ENCODE measurements around the gene FBXL17.

Gene FBXL17

DNA sequence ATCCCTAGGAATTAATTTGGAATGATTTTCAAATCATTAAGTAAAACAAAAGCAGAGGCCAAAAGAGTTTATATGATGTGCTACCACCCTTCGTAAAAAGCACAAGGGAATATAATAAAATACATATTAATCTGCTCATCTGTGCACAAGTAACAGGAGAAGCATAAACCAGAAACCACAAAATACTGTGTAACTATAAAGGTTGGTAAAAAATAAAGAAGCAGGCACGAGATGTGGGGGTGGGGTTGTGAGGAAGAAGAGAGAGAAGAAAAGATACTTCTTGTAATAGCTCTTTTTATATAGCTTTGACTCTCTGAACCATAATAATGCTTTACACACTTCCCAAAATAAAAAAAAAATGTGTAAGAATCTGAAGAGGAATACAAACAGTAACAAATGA lies 496.3 kb downstream of the FBXL17 start:
- no peak for DNase-seq

DNA sequence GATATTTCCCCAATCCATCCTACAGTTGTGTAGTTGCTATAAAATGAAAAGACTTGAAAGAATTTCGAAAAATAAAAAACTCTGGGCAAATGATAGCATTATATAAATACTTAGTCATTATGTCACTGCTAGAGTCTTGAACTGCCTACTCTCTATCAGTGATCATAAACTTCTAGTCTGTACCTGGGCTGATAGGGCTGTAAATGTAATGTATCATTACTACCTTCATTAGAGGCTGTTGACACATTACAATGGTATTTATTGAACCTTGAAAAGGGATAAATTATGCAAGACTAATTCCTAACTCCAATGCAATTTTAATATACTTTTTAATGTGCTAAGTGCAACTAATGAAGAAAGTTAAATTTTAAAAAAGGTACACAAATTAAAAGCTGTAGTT lies 497.0 kb downstream of the FBXL17 start:
- DNase-seq: no peak

DNA sequence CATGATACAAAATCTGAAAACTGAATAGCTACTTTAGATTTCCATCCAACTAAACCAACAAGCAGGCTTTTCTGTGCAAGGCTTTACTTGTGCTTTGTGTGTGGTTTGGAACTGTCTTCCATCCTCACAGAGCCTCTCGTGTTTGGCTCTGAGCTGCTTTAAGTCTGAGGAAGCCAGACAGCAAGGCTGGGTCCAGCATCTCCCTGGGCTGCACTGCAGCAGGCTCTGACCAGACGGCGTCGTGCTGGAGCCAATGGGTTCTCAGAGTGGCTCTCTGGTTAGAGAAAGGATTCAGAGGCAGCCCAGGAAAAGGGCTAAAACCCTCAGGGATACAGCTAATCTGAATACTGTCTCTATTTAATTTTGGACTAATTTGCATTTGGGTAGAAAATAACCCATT lies 503.2 kb downstream of the FBXL17 start:
- no peak for DNase-seq

DNA sequence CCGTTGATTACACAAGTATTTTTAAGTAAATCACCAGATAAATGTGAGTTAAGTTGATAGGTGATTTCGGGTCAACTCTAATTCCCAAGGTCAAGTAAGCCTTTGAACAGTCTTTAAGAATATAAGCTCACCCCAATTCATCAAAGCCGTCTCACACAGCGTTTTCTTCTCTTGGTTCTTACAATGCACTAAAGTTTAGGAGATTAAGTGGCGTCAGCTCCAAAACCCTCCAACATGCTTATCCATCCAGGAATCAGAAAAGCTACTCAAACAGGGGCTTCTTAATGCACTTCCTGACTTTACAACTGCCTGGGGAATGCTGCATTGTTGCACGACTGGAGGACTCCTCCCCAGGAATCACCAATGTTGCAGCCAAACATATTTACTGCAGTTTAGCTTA lies 505.0 kb downstream of the FBXL17 start:
- no peak for DNase-seq

DNA sequence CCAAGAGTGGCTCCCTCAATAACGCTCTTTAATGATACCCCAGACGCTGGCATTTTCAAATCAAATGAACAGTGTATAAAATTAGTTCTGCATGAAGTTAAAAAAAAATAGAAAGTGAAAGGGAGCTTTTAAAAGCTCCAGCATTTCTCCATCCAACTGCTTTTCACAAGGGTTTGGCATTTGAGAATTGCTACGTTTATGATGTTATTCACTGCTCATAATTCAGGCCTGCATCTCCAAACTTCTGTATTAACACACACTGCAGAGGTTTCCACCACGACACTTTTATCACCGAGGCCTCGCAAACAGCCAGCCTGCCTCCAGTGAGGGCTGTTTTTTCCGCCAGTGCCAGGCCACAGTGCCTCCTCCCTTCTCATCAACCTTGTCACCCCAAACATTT lies 505.6 kb downstream of the FBXL17 start:
- no peak for DNase-seq

DNA sequence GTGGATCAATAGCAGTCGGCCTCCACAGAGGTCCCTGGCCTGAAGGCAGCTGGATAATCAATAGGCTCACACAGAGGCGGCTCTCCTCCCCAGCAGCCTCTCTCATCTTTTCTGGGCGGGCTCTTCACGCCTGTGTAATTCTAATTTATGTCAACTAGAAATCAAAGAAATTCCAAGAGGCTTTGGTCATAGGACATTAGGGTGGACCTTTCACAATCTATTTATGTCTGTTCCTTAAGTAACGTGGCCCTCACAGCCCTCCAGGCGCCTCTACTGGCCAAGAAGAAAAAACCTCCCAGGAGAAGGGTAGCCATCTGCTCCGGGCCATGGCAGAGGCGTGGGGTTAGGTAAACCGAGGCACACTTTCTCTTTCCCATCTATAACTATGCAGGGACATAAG lies 506.1 kb downstream of the FBXL17 start:
- DNase-seq: no peak

DNA sequence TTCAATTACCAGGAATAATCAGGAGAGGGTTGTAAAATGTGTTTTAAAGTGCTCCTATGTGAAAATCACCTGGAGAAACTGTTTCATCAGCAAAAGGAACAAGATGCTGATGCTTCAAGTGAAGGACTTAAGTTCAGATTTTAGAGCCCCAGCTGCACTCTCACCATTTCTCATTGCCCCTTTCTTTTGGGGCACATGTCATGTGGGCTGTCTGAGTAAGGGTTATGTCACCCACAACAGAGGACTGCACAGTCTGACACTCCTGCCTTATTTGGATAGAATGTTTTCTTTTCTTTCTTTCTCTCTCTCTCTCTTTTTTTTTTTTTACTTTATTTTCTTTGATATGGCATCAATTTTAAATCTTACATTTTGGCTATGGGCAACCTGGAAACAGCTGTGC lies 507.1 kb downstream of the FBXL17 start:
- DNase-seq: no peak

DNA sequence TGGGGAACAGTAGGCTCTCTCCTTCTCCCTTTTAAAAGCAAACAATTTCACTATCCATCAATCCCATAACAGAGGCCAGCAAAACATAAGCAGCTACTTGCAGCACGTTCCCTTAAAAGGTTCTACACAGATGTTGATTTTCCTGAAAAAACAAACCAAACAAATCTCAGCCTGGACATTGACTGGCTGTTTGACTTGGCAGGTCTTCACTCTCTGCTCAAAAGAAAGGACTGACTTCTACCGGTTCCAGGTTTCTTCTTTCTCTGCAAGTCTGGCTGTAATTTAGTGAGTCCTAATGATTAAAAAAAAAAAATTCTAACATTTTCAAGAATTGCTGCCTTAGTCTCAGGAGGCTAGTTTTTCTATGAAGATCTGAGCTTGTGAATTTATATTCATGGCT lies 508.0 kb downstream of the FBXL17 start:
- DNase-seq: no peak

DNA sequence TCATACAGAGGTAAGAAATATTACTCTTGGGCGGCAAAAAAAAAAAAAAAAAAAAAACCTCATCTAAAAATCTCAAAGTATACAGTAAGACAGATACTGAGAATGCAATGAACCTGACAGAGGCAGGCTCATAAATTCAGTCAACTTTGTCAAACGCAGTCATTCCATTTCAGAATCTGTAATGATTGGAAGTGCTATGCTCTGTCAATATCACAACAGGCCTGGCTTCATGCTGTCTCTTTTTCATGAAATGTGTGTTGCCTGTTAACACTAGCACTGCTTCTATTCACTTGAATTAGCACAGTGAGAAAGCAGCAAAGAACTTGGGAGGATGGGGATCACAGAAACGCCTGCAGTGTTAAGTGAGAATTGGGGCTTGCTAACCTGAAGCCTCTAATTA lies 510.9 kb downstream of the FBXL17 start:
- no peak for DNase-seq

DNA sequence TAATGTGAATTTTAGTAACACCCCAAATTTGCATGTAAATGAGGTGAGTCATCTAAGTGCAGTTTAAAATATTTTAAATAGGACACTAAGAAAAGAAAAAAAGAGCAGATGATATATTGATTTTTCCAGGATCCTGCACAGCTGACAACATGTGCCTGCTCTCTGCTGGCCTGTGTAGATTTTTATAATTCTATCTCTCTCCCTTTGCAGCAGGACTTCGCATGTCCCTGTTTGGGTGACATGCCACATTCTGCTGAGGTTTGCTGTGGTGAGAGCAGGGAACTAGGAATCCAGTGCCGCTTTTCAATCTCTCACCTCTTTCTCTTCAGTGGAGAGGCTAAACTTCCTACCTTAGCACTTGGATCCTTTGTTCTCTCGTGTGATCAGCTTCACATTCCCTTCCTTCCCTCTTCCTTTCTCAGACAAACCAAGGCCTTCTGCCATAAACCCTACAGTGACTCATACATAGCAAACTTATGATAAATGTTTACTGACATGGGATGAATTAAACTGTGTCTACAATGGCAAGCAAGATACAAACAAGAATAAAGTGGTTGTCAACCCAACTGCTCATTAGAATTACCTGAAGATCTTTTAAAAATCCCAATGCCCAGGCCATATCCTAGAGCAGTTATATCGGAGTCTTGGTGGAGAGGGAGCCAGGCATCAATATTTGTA lies 512.3 kb downstream of the FBXL17 start:
- DNase-seq: no peak

DNA sequence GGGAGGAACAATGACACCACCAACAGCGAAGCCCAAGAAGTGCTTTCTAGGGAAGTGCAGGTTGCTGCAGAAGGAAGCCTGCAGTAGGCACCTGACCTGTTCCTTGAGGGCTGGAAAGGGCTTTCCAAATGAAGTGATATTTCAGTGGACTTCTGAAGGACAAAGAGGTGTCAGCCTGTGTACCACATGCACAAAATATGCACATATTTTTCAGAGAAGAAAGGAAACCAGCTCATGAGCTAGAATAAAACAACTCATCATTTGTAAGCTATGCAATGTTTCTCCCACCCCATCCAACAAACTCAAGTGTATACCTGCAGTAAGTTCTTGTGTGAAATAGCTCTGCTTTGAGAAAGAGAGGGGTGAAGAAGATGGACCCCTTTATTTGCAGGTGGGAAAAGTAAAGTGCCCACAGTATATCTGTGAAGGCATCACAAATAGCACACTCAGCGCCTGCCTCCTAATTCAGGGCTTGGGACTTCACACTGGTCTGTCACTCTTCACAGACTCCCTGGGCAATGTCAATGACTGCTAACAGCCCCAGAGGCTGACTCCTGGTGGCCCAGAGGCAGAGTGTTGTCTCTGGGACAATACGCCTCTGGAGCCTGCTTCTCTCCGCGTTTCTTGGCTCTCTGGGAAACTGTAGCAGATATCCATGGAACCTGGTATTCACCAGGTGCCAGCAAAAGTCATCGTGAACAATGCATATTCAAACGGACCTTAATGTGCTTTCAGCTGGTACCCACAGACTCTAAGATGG lies 513.1 kb downstream of the FBXL17 start:
- DNase-seq: no peak

DNA sequence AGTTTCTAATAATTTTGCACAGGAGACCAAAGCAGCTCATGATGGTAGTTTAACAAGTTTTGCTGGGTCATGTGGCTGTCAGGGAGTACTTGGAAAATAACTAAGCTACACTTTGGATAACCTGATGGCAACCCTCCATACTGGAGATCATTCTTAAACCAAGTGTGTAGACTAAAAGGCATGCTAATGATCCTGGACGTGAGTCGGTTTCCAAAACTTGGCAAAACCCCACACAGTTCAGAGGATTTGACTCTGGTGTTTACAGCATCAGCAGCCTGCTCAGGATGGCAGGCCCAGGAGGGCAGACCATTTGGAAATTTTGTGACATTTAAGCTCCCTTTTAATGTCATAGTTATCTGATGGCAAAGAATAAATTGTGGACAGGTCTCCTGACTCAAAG lies 514.6 kb downstream of the FBXL17 start:
- DNase-seq: no peak

DNA sequence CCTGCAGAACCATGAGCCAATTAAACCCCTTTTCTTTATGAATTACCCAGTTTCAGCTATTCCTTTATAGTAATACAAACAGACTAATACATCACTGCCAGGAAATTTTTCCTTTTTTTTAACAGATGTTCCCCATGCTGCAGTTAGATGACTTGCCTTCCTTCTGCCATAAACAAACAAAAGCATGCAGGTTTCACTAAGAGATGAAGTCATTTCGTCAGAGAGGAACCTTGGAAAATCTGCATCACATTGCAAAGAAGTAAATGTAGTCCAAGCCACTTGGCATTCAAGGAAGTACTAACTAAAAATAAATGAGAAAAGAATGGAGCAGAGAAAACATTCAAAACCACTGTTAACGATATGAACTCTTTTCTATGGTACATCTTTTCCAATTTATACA lies 517.1 kb downstream of the FBXL17 start:
- no peak for DNase-seq

DNA sequence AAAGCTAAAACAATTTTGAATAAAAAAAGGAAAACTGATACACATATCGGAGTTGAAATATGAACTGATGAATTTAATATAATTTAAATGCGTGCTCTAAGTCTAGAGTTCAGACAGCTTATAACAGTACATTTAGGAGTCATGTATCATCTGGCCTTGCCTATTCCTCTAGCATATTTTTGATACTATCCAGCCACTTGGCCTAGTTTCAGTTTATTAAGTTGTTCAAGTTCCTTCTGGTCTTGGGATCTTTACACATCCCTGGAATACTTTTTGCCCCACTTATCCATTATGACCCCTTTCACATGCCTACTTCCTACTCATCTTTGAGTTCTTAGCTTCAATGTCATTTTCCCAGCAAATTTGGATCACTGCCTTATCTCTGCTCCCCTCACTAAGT lies 518.8 kb downstream of the FBXL17 start:
- DNase-seq: no peak

DNA sequence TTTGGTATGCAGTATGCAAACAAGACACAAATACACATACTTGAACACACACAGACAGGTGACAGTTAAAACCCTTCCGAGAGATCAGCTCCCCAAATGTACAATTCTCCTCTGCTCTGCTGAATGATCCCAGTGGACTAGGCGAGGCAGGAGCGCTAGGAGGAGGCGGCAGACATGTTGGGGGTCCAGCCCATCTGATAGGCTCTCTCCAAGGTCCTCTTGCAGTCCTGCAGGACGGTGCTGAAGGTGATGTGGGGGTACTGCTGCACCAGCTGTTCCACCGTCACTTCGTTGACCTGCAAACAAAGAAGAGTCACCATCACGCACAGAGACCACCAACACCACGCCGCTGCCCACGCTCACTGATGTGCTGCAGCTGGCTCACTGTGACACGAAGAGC lies 520.3 kb downstream of the FBXL17 start:
- no peak for DNase-seq

DNA sequence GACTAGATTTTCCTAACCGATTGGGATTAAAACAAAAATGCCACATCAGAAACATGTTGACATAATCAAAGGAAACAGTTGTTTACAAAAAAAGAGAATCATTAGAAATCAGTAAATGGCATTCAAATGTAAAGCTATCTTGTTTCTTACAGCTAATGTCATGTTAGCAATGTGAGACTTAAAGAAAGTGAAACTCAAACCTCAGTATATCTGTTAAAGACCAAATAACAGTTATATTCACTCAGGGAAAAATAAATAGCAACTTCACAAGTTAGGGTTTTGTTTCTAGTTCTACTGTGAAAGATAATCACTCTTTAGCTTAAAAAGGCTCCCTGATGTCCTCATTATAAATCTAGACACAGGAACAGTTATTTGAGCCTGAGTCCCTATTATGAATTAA lies 521.9 kb downstream of the FBXL17 start:
- DNase-seq: no peak

DNA sequence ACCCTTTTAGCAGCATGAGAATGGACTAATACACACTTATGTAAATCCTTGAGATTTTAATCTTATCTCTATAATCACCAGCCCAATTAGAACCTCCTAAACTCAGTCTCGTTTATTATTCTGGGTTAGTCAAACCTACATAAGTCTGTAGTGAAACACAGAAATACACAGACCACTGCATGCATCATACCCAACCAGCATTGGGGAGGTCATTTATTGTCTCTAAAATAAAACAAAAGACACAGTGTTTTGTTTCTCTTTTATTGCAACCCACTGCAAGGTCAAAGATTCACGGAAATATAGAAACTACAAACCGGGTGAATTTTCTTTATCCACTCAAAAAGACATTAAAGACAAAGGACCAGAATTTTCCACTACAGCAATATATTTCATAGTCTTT lies 523.1 kb downstream of the FBXL17 start:
- DNase-seq: no peak

DNA sequence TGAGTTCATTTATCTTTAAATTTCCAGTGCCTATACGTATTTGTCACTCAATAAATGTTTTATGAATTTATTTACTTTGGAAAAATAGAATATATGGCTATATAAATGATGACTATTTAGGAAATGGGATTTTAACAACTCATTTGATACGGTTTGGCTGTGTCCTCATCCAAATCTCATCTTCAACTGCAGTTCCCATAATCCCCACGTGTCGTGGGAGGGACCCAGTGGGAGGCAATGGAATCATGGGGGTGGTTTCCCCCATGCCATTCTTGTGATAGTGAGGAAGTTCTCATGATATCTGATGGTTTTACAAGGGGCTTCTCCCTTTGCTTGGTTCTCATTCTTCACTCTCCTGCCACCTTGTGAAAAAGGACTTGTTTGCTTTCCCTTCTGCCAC lies 523.6 kb downstream of the FBXL17 start:
- DNase-seq: no peak

DNA sequence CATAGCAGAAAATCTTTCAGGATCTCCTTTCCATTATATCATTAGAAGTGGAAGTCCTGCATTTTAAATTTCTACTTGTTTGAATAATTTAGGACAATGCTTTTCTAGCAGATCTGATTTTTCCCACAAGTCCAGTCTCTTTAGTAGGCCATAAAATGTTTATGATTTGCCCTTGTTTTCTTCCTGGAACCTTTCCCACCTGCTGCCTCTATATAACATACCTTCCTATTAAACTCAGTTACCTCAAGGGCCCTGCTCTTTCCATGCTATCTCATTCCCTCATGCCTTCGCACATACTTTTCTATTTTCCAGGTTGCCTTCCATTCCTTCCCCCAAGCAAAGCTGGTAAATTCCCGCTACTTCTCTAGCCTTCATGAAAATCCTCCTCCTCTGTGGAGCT lies 524.1 kb downstream of the FBXL17 start:
- no peak for DNase-seq

DNA sequence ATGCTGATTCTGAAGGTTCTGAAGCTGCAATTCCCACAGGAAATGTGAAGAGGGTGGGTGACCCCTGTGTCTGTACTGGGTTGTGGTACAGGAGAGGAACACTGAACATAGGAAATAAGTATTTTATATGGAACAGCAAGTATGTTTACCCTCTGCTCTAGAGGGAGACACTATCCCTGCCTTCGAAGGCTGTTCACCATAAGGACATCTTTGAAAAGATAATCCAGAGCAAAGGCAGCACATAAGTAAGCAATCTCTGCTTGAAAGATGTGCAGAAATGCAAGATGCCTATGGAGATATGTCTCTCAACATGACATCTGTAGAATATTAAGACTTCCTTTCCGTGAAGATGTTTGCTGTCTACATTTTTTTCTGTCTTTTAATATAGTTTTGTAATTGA lies 526.7 kb downstream of the FBXL17 start:
- DNase-seq: no peak

DNA sequence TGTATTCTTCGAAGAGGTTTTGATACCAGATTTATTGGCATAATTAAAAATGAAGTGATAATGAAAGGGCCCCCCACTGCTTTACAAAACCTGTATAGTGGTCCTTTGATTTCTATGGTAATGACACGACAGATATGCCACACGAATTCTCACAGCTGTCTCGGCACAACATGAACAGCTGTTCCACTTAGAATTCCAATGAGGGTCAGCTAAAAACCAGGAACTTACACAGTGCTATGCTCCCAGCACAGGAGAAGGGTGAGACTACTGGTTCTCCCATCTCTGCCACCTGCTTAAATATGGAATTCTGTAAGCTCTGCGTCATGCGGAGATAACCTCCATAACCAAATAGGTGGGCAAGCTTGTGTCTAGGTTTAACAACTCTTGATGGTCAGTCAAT lies 528.2 kb downstream of the FBXL17 start:
- no peak for DNase-seq

DNA sequence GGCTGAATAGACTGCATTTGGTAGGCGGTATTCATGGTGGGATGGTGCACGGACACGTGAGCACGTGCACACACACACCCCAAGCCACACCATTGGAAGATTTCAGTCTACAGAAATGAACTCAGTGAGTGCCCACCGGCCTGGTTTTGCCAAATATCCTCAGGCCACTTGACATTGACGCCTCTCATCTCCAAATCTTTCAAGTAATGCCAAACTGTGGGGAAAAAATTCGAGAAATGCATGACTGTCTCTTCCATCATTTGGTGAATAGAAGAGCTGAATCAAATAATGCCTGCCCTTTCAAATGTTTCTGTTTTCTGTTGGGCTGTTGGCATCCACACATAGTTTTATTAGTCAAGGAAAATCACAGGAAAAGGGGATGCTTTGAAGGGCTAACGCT lies 528.9 kb downstream of the FBXL17 start:
- DNase-seq: no peak

DNA sequence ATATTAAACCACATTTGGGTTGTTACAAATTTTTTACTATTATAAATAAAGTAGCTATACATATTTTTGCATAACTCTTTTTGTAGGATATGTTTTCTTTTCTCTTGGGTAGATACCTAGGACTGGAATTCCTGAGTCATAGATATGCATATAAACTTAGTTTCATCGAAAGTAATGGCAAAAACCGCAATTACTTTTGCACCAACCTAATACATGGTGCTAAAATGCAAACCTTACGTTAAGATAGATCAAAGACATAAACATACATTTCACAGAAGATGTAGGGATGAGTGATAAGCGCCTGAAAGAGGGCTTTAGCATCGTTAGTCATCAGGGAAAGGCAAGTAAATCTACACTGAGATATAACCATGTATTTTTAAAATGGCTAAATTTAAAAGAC lies 532.8 kb downstream of the FBXL17 start:
- DNase-seq: no peak

DNA sequence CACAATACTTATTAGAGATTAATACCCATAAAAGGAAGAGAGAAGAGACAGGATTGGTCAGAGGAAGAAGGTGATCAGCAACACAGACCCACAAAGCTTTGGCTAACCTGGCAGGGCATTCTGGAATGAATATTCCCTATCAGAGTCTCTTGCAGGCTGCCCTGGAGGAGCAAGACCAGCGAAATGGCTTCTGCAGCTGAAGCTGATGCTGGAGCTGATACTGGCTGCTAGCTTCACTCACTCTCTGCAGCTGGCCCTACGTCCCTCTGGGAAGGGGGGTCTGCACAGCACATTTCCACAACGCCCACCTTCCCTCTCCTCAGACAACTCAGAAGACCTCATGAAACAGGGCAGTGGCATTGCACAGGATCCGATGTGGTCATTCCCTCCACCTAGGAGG lies 541.3 kb downstream of the FBXL17 start:
- no peak for DNase-seq

DNA sequence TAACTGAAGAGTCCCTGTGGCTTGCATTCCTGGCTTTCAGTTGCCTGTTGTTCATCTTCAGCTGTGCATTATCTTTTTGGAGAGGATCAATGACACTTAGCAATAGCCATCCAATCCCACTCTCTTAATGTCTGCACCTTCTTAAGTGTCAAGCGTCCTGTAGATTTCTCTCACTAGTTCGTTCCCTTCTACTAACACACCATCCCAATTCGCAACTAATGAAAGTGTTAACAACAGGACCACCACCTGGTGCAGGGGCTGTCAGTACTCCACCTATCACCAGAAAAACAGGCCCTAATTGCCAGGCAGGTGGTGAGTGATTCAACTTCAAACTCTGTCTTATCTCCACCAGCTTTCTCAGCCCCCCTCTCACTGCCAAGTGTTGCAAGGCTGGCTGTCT lies 541.7 kb downstream of the FBXL17 start:
- no peak for DNase-seq
